GM21528 (cell line): ENCODE measurements around the gene PTPRCAP.

Experiments
- ATAC-seq: cut with Tn5 transposase; IDR thresholded peaks from one replicate; pipeline ENCODE4 v1.9.1; 2021; ENCODE audit warnings: mild to moderate bottlenecking, moderate library complexity; ENCODE audit not compliant: unreplicated experiment, low FRiP score

PTPRCAP gene

GRCh38 chr11:67442504-67443404 lies 5.3 kb upstream of the PTPRCAP start:
- ATAC-seq = no peak

DNA sequence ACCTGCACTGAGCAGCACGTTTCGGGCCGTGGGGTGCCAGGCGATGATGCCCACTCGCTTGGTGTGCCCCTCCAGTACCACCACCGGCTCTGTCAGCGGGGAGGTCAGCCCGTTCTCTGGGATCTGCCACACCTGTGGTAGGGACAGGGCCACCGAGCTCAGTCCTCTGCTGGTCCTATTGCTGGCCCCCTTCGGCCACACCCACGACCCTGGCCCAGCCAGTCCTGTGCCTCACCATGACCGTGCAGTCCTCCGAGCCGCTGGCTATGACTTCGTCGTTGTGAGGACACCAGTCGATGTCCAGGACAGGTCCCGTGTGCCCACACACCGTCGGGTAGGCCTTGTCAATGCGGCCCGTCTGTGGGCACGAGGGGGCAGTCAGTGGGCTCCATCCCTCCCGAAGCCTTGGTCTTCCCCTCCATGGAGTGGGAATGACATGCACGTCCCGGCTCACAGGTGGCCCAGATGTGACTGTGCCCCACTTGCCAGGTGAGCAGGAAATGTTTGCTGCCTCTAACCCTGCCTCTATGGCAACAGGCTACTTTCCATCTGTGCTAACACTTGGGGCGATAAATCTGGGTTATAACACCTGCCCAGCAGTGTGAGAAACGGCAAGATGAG lies 4.4 kb upstream of the PTPRCAP start:
- ATAC-seq = no peak

GRCh38 chr11:67441098-67441563 lies 3.6 kb upstream of the PTPRCAP start:
- no peak for ATAC-seq

- ATAC-seq = no peak
These were observed 3.0 kb upstream of the PTPRCAP start for GRCh38 chr11:67440229-67441097.

DNA sequence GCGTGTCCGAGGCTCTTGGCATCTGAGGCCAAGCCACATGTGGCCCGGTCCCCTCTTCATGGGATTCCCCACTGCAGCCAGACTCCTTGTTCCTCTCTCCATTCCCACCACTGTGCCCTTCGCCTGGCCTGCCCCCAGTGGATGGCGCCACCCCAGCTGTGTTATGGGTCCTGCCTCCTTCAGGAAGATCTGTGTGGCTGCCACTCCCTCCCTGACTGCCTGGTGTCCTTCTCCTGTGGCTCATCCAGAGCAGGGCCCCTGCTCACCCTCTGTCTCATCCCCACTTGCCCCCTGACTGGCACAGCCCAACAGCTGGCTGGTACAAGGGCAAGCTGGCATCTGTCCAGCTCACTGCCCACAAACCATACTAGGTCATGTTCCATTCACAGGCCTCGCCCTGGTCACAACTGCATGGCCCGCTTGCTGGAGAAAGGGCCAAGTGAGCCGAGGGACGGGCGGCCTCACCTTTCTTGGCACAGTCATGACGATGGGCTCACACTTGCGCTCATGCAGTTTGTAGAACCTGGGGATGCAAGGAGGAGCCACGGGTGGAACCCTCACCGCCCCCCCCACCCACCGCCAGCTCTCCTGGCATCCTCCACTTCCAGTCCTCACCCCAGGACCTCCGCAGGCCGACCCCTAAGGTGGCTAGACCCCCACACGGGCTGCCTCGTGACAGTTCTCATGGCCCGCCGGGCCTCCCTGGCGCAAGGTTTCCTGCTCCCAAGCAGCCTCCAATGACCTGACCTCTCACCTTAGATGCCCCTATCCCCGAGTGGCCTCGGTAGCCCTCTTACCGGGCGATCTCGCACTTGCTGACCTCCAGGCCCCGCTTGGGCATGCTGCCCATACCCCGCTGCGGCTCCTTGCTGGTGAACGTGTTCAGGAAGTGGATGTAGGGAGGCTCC lies 2.1 kb upstream of the PTPRCAP start:
- ATAC-seq = no peak

DNA sequence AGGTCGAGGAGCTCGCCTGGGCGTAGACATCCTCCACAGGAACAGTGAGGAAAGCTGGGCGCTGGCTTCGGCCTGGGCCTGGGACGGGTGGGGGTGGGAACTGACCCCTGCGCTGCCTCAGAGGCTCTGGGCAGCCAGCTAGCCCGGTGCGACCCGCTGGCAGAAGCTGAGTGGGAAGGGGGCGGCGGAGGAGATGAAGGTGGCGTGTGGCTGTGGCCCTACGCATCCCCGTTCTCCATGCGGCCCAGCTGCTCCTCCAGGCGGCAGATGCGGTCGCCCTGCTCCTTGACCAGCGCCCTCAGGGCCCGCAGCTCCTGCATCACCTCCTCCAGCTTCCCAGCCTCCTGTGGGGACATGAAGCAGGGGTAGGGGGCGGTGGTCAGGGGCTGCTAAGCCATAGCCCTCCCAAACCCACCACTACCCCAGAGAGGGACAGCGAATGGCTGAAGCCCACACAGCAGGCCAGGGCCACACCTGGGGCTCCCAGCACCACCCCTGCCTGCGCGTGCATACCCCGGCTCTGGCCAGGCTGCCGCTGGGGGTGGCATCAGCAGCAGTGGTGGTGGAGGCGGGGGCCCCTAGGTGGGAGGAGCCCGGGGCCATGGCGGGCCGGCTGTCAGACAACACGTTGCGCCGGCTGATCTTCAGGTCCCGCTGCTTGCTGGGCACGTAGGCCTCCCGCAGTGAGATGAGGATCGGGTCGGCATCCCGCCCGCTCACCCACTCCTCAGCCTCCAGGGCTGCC lies 848 bp upstream of the PTPRCAP start:
- ATAC-seq = no peak

GRCh38 chr11:67437809-67438157 lies 301 bp upstream of the PTPRCAP start:
- ATAC-seq = no peak

DNA sequence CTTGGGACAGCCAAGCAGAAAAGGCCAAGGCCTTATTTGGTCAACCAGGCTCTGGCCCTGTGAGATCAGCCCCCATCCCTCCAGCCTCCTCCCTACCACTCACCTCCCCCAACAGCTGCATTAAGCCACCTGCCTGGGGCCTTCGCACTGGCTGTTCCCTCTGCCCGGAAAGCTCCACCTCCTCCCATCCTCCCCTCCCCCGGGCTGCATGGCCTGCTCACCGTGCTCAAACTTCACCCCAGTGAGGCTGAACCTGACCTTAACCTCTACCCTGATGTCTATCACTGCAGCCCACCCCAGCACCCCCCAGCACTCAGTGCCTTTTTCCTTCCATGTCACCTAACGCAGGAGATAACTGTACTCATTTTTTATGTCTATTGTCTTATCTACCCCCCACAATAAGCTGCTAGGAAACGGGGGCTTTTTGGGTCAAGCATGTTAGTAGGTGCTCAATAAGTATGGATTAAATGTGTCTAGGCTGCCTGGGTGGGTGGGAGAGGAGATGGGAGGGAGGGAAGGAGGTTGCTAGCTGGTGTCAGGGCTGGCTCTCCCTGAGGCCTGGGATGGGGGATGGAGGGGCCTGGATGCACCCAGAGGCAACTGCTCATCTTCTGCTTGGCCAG lies 912 bp downstream of the PTPRCAP start:
- no peak for ATAC-seq

GRCh38 chr11:67435727-67436458 lies 1.6 kb downstream of the PTPRCAP start:
- no peak for ATAC-seq

GRCh38 chr11:67435031-67435726 lies 2.3 kb downstream of the PTPRCAP start:
- ATAC-seq = no peak

- no peak for ATAC-seq
These were observed 3.0 kb downstream of the PTPRCAP start for GRCh38 chr11:67434395-67434881.

GRCh38 chr11:67433536-67434394 lies 3.7 kb downstream of the PTPRCAP start:
- no peak for ATAC-seq

DNA sequence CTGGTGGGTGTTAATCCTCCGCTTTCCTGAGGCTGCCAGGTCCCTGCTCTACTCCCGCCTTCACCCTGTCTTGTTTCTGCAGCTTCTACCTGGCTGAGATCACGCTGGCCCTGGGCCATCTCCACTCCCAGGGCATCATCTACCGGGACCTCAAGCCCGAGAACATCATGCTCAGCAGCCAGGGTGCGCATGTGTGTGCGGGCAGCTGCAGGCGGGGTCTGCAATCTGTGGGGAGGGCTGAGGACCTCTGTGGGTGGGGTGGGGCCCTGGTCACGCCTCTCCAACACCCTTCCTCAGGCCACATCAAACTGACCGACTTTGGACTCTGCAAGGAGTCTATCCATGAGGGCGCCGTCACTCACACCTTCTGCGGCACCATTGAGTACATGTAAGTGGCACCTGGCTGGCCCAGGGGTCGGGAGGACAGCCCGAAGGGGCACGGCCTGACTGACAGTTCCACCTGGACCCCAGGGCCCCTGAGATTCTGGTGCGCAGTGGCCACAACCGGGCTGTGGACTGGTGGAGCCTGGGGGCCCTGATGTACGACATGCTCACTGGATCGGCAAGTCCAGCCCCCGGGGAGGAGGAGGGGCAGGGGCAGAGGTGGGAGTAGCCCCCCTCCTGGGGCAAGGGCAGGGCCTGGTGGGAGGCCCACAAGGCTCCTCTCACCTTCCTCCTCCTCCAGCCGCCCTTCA lies 4.7 kb downstream of the PTPRCAP start:
- ATAC-seq = no peak

DNA sequence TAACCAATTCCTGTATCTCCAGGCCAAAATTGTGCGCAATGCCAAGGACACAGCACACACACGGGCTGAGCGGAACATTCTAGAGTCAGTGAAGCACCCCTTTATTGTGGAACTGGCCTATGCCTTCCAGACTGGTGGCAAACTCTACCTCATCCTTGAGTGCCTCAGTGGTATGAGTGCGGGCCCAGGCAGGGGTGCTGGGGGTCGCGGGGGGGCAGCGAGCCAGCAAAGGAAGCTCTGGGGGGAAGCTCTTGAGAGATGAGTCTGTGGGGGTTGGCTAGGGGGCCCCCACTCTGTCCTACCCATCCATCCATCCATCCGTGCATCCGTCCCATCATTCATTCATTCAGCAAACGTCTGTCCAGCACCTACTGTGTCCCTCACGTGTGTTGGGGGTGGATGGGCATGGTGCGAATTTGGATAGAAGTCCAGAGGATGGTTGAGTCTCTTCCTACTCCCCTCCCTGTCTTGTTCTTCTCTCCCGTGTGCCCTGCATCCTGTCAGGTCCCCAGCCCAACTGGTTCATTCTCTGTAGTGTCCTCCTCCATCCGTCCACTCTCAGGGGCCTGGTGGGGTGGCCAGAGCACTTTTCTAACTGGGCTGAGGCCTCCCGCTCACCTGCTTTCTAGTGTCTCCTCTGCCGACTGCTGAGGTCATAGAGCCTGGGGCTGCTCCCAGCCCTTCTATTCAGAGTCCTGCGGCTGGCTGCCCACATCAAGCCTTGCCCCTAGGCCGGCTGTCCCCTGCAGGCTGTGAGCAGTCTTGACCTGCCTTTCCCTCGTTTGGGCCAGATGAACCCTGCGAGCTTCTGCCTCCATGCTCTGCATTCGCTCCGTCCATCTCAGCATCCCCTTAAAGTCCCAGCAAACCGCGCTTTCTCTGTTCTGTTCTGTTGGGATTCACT lies 5.9 kb downstream of the PTPRCAP start:
- ATAC-seq = no peak

DNA sequence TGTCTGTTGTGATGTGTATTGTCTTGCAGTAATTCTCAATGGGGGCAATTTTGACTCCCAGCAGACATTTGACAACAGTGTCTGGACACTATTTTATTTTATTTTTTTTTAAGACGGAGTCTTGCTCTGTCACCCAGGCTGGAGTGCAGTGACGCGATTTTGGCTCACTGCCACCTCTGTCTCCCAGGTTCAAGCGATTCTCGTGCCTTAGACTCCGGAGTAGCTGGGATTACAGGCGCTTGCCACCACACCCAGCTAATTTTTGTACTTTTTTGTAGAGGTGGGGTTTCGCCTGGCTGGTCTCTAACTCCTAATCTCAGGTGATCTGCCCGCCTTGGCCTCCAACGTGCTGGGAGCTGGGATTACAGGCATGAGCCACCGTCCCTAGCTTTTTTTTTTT lies 7.8 kb downstream of the PTPRCAP start:
- no peak for ATAC-seq
